D721Med (cell line): Measurements from ENCODE around the gene CHRNA5.
"Not testable (repeated sequence)": the region's sequence is repeated elsewhere in the genome, so short reads cannot be mapped to it uniquely, and the experiment has no call there.

Source experiments
- DNase-seq: peaks from one replicate; pipeline ENCODE4 v3.0.0; 2011; ENCODE audit warnings: low spot score; ENCODE audit not compliant: insufficient read length
- FAIRE-seq: peaks from 2 replicates; lab custom pipeline; 2011; peaks lifted over from hg19 to GRCh38; lab: Jason Lieb, UNC
- CTCF ChIP-seq: IDR thresholded peaks from 2 replicates; pipeline ENCODE4 v1.5.1; 2012; ENCODE audit warnings: mild to moderate bottlenecking, control low read depth; ENCODE audit not compliant: insufficient read depth; ENCODE audit errors: missing control alignments

Gene CHRNA5

GRCh38 chr15:78550815-78551214 lies 14.5 kb upstream of the CHRNA5 start:
- DNase-seq, result no peak
- no peak for TF ChIP-seq CTCF
- no peak for FAIRE-seq

- DNase-seq (no peak), FAIRE-seq (no peak)
- TF ChIP-seq CTCF, result no peak
These were observed 13.4 kb upstream of the CHRNA5 start for GRCh38 chr15:78551902-78552301.

GRCh38 chr15:78552597-78552996 lies 12.7 kb upstream of the CHRNA5 start:
- DNase-seq (no peak), FAIRE-seq (no peak)
- TF ChIP-seq CTCF, result no peak

- DNase-seq, FAIRE-seq: not testable (repeated sequence)
These were observed 5.1 kb upstream of the CHRNA5 start for GRCh38 chr15:78560201-78560600.

- TF ChIP-seq CTCF, result no peak
- FAIRE-seq (no peak), DNase-seq (no peak)
These were observed 3.8 kb upstream of the CHRNA5 start for GRCh38 chr15:78561490-78561889.

- DNase-seq (no peak), FAIRE-seq (no peak)
- no peak for TF ChIP-seq CTCF
These were observed 2.2 kb upstream of the CHRNA5 start for GRCh38 chr15:78563092-78563491.

- no peak for TF ChIP-seq CTCF
- DNase-seq, result no peak
- no peak for FAIRE-seq
These were observed 600 bp upstream of the CHRNA5 start for GRCh38 chr15:78564743-78565096.
